ENCODE data around the gene ATF6B.

Gene ATF6B

DNA sequence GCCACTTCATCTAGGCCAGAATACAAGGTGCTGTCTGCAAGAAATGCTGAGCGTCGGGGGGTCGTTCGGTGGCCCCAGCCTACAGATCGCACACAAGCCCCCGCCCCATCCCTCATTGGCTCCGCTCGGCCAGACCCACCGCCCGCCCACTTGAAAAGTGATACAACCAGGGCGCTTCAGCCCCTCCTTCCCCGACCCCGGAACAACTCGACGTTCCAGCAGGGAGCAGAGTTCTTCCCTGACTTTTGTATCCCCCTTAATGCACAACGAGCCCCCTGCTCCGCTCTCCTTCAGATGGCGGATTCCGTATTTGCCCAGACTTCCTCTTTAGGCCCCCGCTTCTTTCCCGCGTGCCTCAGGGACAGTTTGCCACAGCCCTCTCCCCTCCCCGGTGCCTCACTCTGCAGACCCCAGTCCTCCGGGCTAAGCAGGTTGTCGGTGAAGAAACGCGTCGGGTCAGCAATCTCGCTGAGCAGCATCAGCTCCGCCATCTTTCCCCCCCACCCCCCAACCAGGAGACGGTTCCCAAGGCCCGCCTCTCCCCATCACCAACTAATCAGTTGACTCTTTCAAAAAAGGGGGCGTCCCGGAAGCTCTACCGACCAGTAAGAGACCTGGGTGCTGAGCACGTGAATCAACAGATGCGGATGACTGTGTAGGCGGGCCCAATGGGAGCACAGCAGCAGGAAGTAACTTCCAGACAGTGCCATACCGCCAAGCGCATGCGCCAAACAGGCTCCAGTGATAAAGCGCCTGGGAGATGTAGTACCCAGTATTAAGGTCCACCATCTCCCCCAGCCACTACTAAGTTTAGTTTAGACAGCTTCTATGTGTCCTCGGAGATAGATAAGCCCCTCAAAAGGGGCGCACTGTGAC lies at the start of gene ATF6B:
TSS of gene ATF6B (minus strand) at position 530 of the 876 bp plus-strand sequence. CDS start at position 491, 39 bp downstream.
- peak; percentile 94 for DNase-seq

DNA sequence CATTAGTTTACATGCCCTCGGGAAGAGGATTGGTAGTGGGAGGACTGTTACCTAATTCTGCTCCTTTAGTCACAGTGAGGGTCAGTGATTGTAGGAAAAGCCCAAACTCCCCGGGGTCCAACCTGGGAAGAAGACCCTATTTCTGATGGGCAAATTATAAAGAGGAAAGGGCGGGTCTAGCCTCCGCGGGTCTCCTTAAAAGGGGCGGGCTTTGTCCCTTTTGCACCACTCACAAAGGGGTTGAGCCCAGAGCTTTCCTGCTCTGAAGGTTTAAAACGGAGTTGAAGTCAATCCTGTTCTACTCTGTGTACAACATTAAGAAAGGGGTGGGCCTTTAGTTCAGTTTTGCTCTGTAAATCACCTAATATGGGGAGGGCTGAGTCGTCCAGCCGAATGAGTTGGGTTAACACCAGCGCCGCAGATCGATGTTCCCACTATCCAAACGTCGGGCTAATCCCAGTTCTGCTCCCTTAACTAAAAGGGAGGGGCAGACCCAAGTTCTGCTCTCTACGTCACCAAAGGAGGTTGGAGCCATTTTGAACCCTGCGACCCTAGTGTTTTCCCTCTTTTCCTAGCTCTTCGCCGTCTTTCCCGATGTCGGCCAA lies 49.2 kb upstream of the ATF6B start:
- no peak for DNase-seq

- DNase-seq, result no peak
Measured at GRCh38 chr6:32176476-32177182, 48.6 kb upstream of the ATF6B start.

- DNase-seq, result peak; percentile 84
Measured at GRCh38 chr6:32175711-32176475, 47.8 kb upstream of the ATF6B start, which contains the start of gene AGPAT1. AGPAT1 (minus strand) TSS chr6:32176084; CDS start chr6:32171496, 4,588 bp downstream.

DNA sequence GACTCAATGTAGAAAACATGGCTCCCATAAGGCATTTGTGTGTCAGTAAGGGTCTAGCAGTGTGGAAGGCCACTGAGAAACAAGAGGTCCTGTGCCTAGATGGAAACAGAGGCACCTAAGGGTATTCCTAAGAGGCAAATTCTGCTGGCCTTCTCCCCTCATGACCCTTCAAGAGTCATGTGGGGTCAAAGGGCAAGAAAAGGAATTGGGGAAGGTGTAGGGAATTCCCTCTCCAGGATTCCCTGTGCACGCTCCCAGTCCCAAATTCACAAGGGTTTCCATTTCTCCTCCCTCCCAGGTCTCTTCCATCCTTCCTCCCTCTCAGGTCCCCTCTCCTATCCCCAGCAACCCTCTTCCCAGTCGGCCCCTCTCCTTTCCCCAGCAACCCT lies 47.3 kb upstream of the ATF6B start:
- DNase-seq, result no peak

DNA sequence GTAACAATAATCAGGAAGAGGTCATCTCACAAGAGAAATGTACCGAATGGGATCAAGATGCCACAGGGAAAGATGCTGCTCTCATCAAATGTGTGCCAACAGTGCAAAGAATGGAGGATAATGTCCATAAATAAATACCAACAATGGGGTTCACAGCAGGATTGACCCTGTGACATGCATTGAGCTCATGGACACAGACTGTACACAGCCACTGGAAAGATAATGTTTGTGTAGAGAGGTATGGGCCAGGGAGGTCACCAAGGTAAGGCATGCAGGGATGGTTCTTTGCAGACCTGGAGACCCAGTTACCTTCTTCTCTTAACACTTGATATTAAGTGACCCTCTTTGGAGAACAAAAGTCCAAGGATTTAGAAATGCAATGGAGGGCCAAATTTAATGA lies 46.4 kb upstream of the ATF6B start:
- no peak for DNase-seq

DNA sequence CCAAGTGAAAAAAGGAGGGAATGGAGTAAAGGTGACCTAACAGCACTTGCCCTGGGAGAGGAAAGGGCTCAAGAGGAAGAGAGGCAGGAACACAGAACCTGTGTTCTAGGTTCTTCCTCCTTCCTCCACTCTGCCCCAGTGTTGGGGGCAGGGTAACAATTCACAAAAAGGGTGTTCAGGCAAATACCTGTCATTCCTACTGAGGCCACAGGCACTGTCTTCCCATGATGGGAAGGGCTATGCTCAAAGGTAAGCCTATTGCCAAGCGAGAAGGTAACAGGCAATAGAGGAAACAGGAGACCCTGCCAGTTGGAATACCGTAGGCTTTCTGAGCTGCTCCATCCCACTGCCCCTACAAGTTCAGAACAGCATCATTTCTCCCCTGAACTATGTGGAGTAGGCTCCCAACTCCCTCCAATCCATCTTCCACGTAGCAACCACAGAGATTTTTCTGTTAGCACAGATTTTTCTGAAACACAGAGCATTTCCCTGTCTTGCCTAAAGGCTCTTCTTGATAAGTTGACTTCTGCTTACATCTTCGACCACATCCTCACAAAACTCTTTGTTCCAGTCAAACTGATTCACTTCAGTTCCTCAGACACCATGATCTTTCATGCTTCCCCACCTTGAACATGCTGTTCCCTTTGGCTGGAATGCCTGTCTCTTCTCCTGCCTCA lies 45.1 kb upstream of the ATF6B start:
- no peak for DNase-seq

- DNase-seq, result no peak
Measured at GRCh38 chr6:32171234-32171633, 43.2 kb upstream of the ATF6B start.

DNA sequence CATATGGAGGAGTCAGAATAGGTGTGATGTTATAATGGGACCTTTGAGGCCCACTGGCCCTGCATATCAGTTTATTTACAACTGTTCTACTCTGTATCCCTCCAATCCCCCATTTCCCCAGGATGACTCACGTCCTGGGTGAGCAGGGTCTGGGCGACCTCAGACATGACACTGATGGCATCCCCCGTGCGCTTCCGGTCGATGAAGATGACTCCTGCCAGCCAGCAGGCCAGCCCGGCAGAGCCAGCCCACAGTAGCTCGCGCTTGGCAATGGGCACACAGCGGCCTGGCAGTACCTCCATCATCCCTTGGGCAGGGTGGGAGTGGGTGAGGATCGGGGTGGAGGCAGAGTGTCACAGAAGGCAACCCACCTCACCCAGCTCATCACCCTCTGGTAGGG lies 42.2 kb upstream of the ATF6B start:
- DNase-seq, result no peak

- DNase-seq, result no peak
Measured at GRCh38 chr6:32168807-32169591, 41.0 kb upstream of the ATF6B start.

DNA sequence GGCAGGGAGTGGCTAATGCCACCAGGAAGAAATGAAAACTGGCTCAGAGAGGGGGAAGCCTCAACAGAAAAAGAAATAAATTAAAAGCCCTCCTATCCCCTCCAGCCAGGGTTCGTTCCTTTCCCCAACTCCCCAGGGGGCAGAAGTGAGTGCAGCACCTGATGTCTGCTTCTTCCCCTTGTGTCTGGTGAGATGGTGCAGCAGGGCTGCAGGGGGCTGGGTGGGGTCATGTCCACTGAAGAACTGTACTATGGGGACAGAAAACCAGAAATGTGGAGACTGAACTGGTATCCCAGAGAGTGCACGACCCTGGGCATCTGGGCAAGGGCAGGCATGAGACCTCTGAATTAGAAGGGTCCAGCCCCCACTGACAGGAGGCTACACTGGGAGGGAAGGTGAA lies 40.3 kb upstream of the ATF6B start:
- DNase-seq, result no peak

- no peak for DNase-seq
Measured at GRCh38 chr6:32167761-32168262, 39.8 kb upstream of the ATF6B start.

GRCh38 chr6:32167154-32167760 lies 39.2 kb upstream of the ATF6B start:
- no peak for DNase-seq

DNA sequence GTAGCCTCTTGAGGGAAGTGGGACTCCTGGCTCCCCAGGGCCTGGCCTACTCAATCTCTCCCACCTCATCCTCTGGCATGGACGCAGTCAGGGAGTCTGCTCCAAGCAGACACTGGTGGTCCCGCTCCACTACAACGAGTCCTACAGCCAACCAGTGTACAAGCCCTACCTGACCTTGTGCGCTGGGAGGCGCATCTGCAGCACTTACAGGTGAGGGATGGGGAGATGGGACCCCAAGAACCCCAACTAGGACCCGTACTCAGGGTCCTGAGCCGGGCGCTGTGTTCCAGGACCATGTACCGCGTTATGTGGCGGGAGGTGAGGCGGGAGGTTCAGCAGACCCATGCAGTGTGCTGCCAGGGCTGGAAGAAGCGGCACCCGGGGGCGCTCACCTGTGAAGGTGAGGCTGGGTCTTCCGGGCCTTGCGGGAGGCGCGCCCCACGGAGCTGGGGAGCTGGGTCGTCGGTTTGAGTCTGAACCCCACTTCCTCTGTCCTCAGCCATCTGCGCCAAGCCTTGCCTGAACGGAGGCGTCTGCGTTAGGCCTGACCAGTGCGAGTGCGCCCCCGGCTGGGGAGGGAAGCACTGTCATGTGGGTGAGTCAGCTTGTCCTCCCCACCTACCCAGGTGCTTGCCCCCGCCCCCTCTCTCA lies 38.5 kb upstream of the ATF6B start:
- DNase-seq, result no peak

DNA sequence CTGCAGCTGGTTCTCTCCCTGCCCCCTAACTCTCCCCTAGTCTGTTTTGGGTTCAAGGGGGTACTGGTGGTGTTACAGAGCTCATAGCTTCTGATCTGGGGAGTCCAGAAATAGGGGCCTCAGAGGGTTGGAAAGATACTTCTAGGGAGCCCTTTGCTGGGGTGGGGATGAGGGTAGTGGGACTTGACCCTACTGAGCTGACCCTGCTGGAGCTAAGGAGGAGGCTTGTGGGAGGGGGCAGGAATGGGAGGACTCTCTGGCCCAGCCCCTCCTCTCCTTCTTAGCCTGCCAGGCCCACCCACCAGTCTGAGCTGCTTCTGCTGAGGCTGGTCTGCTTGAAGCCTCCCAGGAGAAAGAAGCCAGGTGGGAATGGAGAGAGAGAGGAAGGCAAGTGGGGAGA lies 36.2 kb upstream of the ATF6B start, which contains the start of gene EGFL8:
TSS of gene EGFL8 (plus strand) at position 301 of the 400 bp plus-strand sequence. CDS start 1,571 bp downstream, outside the sequence.
- no peak for DNase-seq

DNA sequence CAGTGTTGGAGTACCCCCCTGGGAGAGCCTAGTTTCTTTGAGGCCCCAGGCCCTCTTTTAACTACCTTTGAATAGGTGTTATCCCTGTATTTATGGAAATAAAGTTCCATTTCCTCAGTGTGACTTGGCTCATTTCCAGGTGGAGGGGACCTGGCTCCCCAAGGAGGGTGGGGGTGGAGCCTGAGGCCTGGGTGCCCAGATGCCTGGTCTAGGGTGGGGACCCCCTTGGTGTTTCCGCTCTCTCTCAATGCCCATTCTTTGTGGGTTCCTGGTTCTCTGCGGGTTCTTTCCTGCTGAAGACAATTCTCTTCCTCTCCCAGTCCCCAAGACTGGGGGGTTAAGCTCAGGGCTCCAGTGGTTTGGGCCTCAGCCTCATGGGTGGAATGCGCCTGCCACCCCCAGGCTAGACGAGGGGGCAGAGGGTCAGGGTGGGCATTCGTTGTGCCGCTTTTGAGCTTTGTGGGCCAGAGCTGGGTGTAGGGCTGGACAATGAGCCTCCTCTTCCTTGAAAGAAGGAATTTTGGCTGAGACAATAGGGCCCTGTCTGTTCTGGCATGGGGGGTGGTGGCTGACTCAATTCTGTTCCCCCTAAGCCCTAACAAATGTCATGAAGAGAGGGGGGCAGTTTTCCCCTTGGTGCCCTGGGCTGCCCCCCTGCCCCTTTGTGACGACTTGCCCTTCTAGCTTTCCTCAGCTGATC lies 35.7 kb upstream of the ATF6B start:
- no peak for DNase-seq

DNA sequence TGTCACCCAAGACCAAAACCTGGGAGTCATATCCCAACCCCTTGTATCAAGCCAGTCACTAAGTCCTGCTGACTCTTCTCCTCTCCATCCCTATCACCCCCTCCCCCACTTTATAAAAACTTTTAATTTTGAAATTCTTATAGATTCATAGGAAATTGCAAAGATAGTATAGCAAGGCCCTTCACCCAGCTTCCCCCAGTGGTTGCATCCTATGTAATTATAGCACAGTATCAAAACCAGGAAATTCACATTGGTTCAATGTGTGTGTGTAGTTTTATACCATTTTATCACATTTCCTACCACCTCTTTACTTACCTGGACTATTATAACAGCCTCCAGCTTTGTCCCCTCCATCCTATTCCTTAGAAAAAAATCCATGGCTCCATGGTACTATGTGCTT lies 30.0 kb upstream of the ATF6B start:
- DNase-seq, result no peak

DNA sequence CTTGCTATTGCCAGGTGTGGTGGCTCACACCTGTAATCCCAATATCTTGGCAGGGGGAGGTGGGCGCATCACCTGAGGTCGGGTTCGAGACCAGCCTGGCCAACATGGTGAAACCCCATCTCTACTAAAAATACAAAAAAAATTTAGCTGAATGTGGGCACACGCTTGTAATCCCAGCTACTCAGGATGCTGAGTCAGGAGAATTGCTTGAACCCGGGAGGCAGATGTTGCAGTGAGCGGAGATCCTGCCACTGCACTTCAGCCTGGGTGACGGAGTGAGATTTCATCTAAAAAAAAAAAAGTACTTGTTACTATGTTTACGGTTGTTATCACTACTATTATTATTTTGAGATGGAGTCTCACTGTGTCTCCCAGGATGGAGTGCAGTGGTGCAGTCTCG lies 28.8 kb upstream of the ATF6B start:
- no peak for DNase-seq

DNA sequence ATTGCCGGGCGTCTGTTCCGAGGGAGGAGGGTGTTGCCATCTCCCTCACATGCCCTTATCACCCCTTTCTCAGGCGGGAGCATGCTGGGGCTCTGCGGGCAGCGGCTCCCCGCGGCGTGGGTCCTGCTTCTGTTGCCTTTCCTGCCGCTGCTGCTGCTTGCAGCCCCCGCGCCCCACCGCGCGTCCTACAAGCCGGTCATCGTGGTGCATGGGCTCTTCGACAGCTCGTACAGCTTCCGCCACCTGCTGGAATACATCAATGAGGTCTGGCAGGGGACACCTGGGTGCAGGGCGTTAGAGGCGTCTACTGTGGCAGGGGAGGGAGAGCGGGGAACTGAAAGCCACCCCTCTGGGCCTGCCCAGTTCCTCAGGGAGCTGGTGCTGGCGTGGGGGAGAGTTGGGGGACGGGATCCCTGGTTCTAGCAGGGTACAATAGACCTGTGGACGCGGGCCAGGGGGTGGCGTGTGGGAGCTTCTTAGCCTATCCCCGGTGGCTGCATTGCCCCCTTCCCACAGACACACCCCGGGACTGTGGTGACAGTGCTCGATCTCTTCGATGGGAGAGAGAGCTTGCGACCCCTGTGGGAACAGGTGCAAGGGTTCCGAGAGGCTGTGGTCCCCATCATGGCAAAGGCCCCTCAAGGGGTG lies 26.6 kb upstream of the ATF6B start:
- peak; percentile 15 for DNase-seq

Data from NCI-H1048 (cell line).